HepG2 (cell line): Measurements from ENCODE around the gene NPHP1. TPM values are rescaled to one million over a fixed set of nuclear protein-coding genes. Genes with fewer than 3 reads are reported as not detected.

Experiments used
- ARNT2 ChIP-seq: sonication (generic); formaldehyde crosslinking; IDR thresholded peaks from 2 replicates; pipeline ENCODE4 v1.8.0; 2022; ENCODE audit warnings: mild to moderate bottlenecking, low read depth, missing genetic modification reagents, moderate library complexity
- ATF7-NPFF ChIP-seq: sonication (generic); formaldehyde crosslinking; IDR thresholded peaks from 2 replicates; pipeline ENCODE4 v1.8.1; 2023; ENCODE audit warnings: mild to moderate bottlenecking, low read depth, missing genetic modification reagents, moderate library complexity
- CBX2 ChIP-seq, 2 experiments: fragments of 200-600 bp in 1 of 2; sonication (generic); formaldehyde crosslinking in 1 of 2; IDR thresholded peaks; 2 replicates each; pipeline versions ENCODE4 v1.7.0 to v1.8.1; 2018 to 2022; ENCODE audit warnings: low read depth in 2 of 2, low read length in 1 of 2, mild to moderate bottlenecking in 1 of 2, missing genetic modification reagents in 1 of 2
- DMAP1 ChIP-seq: IDR thresholded peaks from 2 replicates; pipeline ENCODE4 v1.6.1; 2016
- ETS1 ChIP-seq: sonication (generic); formaldehyde crosslinking; IDR thresholded peaks from 2 replicates; pipeline ENCODE4 v1.4.0; 2020; ENCODE audit warnings: missing genetic modification reagents
- GABPB1 ChIP-seq: IDR thresholded peaks from 2 replicates; pipeline ENCODE4 v1.6.1; 2016; ENCODE audit warnings: mild to moderate bottlenecking, missing genetic modification reagents, moderate library complexity, missing compliant biosample characterization
- GATAD1 ChIP-seq: IDR thresholded peaks from 2 replicates; pipeline ENCODE4 v1.6.1; 2016; ENCODE audit warnings: missing genetic modification reagents, missing compliant biosample characterization
- GPBP1L1 ChIP-seq: sonication (generic); formaldehyde crosslinking; IDR thresholded peaks from 2 replicates; pipeline ENCODE4 v1.5.0; 2020; ENCODE audit warnings: mild to moderate bottlenecking, missing genetic modification reagents
- HDAC2 ChIP-seq: sonication (generic); formaldehyde crosslinking; IDR thresholded peaks from 2 replicates; pipeline ENCODE4 v1.4.0; 2020; ENCODE audit warnings: missing genetic modification reagents
- HMG20A ChIP-seq: IDR thresholded peaks from 2 replicates; pipeline ENCODE4 v1.6.1; 2016; ENCODE audit warnings: borderline replicate concordance
- MED1 ChIP-seq: sonication (generic); formaldehyde crosslinking; IDR thresholded peaks from 2 replicates; pipeline ENCODE4 v1.4.0; 2020; ENCODE audit warnings: missing genetic modification reagents
- RBM39 ChIP-seq: fragments of 200-400 bp; formaldehyde crosslinking; IDR thresholded peaks from one replicate; pipeline ENCODE4 v1.6.1; 2018; ENCODE audit warnings: antibody characterized with exemption, mild to moderate bottlenecking, low read depth, low read length; ENCODE audit not compliant: poor library complexity, severe bottlenecking
- SP1 ChIP-seq, 2 experiments: fragments of 450-650 bp in 1 of 2; sonication (generic) in 1 of 2; formaldehyde crosslinking in 1 of 2; IDR thresholded peaks; 2 replicates each; pipeline versions ENCODE4 v1.4.0 to v1.6.1; 2016 to 2020; ENCODE audit warnings: missing genetic modification reagents in 1 of 2
- U2AF1 ChIP-seq: fragments of 200-400 bp; formaldehyde crosslinking; optimal IDR thresholded peaks from 2 replicates; pipeline ENCODE3; 2017; ENCODE audit warnings: mild to moderate bottlenecking, low read depth, low read length
- ZBTB7A ChIP-seq: sonication (generic); formaldehyde crosslinking; IDR thresholded peaks from 2 replicates; pipeline ENCODE4 v1.8.0; 2022; ENCODE audit warnings: mild to moderate bottlenecking, missing genetic modification reagents
- ZFAT ChIP-seq: sonication (generic); formaldehyde crosslinking; conservative IDR thresholded peaks from 2 replicates; pipeline ENCODE4 v1.8.1; 2023; ENCODE audit warnings: missing genetic modification reagents, inconsistent platforms
- ZFY ChIP-seq: sonication (generic); formaldehyde crosslinking; IDR thresholded peaks from 2 replicates; pipeline ENCODE4 v1.4.0; 2020; ENCODE audit warnings: missing genetic modification reagents
- ZGPAT ChIP-seq: IDR thresholded peaks from 2 replicates; pipeline ENCODE4 v1.6.1; 2016; ENCODE audit warnings: mild to moderate bottlenecking
- ZKSCAN1 ChIP-seq: fragments of 150-350 bp; IDR thresholded peaks from 2 replicates; pipeline ENCODE4 v1.6.1; 2014; ENCODE audit warnings: low read length
- ZMYM4 ChIP-seq: sonication (generic); formaldehyde crosslinking; IDR thresholded peaks from 2 replicates; pipeline ENCODE4 v1.8.1; 2023; ENCODE audit warnings: mild to moderate bottlenecking, missing genetic modification reagents
- ZNF382 ChIP-seq: sonication (generic); formaldehyde crosslinking; IDR thresholded peaks from 2 replicates; pipeline ENCODE4 v1.5.0; 2020; ENCODE audit warnings: missing genetic modification reagents, mild to moderate bottlenecking, borderline replicate concordance
- ZNF543 ChIP-seq: sonication (generic); formaldehyde crosslinking; IDR thresholded peaks from 2 replicates; pipeline ENCODE4 v1.4.0; 2020; ENCODE audit warnings: mild to moderate bottlenecking, missing genetic modification reagents
- ZNF660 ChIP-seq: sonication (generic); formaldehyde crosslinking; IDR thresholded peaks from 2 replicates; pipeline ENCODE4 v1.5.1; 2020; ENCODE audit warnings: mild to moderate bottlenecking, low read depth, missing genetic modification reagents, borderline replicate concordance
- polyA plus RNA-seq, 8 experiments: library from polyadenylated mRNA; depleted of rRNA in 3 of 8; stranded (reverse) in 7 of 8; unstranded in 1 of 8; fragments of >200 nt; fragmentation: Illumina TruSeq in 4 of 8; extraction: Trizol in 4 of 8; gene quantifications; 2 replicates each; pipeline versions ENCODE4 v1.2.1 to v1.2.3, GENCODE V29; 2011 to 2016; ENCODE audit warnings: low read depth in 4 of 8, missing spikeins in 1 of 8, mixed read lengths in 1 of 8; ENCODE audit not compliant: insufficient read depth in 1 of 8
- total RNA-seq, 5 experiments: library from RNA; depleted of rRNA; stranded (reverse); fragments of >200 nt; fragmentation: Illumina TruSeq; extraction: Trizol; gene quantifications; 2 replicates each; pipeline ENCODE4 v1.2.3, GENCODE V29; 2016; ENCODE audit warnings: low read depth in 1 of 5
- TF ChIP-seq, protein P1 (sequence below): sonication (generic); formaldehyde crosslinking; IDR thresholded peaks from 2 replicates; pipeline ENCODE4 v1.9.0; 2022; ENCODE audit warnings: missing genetic modification reagents, mild to moderate bottlenecking, borderline replicate concordance

The NPHP1 gene
- total and polyA plus RNA-seq, 2 of the 13 experiments (the other 11 are each of a cell fraction or from before 2014, with no cell fraction given) = 2.7 to 4.8 TPM

- TF ChIP-seq ZFAT = no peak
- TF ChIP-seq SP1 (IDR thresholded peaks at IDR 0.05) = no peak
- TF ChIP-seq SP1 (CRISPR knock-in tag; IDR thresholded peaks at IDR 0.05) = peak; percentile 13; the same call in 1 of the 2 replicates
- TF ChIP-seq RBM39 = no peak
- TF ChIP-seq ZMYM4 = peak; percentile 34; the same call in 1 of the 2 replicates
- TF ChIP-seq U2AF1 = peak; percentile 41
- TF ChIP-seq ETS1 (CRISPR knock-in tag) = no peak
- TF ChIP-seq HDAC2 (CRISPR knock-in tag) = no peak
- TF ChIP-seq ZGPAT (CRISPR knock-in tag) = no peak
- peak; percentile 23; the same call in 1 of the 2 replicates for TF ChIP-seq MED1 (CRISPR knock-in tag)
- TF ChIP-seq ARNT2 (CRISPR knock-in tag) = no peak
- TF ChIP-seq HMG20A (CRISPR knock-in tag) = 0 out of 2 replicates have a peak, but pooled peaks have one; percentile 36
- TF ChIP-seq ZFY (CRISPR knock-in tag) = peak; percentile 37; the same call in 1 of the 2 replicates
- no peak for TF ChIP-seq ZNF382 (CRISPR knock-in tag)
- peak; percentile 24; the same call in 1 of the 2 replicates for TF ChIP-seq DMAP1 (CRISPR knock-in tag)
- TF ChIP-seq ATF7-NPFF (CRISPR knock-in tag) = no peak
- no peak for TF ChIP-seq ZBTB7A
- TF ChIP-seq ZNF543 (CRISPR knock-in tag) = 0 out of 2 replicates have a peak, but pooled peaks have one; percentile 57
- TF ChIP-seq ZNF660 (CRISPR knock-in tag) = no peak
- TF ChIP-seq, protein P1, sequence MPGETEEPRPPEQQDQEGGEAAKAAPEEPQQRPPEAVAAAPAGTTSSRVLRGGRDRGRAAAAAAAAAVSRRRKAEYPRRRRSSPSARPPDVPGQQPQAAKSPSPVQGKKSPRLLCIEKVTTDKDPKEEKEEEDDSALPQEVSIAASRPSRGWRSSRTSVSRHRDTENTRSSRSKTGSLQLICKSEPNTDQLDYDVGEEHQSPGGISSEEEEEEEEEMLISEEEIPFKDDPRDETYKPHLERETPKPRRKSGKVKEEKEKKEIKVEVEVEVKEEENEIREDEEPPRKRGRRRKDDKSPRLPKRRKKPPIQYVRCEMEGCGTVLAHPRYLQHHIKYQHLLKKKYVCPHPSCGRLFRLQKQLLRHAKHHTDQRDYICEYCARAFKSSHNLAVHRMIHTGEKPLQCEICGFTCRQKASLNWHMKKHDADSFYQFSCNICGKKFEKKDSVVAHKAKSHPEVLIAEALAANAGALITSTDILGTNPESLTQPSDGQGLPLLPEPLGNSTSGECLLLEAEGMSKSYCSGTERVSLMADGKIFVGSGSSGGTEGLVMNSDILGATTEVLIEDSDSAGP (CRISPR knock-in tag) = peak; percentile 51; the same call in 1 of the 2 replicates
- TF ChIP-seq GABPB1 = peak; percentile 70
- TF ChIP-seq GPBP1L1 (CRISPR knock-in tag) = no peak
- no peak for TF ChIP-seq CBX2 (IDR thresholded peaks at IDR 0.05; ENCODE audit: low read depth, low read length)
- no peak for TF ChIP-seq CBX2 (CRISPR knock-in tag; IDR thresholded peaks at IDR 0.05; ENCODE audit: low read depth)
- TF ChIP-seq GATAD1 (CRISPR knock-in tag) = peak; percentile 17; the same call in 1 of the 2 replicates
- no peak for TF ChIP-seq ZKSCAN1
Measured at GRCh38 chr2:110101280-110101844, 103.5 kb downstream of the NPHP1 start (continued).
